ENCODE results near the gene AXIN1.

DNA sequence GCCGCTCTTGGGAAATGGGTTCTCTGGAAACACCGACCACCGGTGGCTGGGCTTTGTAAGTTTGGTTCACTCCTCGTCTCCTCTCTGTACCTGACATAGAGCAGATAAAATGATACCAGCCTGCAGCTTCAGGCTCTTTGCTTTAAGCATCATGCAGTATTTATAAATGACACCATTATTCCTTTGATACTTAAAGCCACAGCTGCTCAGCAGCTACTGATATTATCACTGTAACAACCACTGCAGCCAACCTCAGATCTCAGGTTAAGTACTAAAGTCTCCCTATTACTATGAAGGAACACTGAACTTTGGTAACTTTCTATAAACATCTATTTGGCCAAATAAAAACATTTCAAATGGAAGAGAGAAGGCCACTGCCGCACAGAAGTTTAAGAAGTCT, 34.9 kb downstream of the AXIN1 start:
- TF ChIP-seq, protein P1, sequence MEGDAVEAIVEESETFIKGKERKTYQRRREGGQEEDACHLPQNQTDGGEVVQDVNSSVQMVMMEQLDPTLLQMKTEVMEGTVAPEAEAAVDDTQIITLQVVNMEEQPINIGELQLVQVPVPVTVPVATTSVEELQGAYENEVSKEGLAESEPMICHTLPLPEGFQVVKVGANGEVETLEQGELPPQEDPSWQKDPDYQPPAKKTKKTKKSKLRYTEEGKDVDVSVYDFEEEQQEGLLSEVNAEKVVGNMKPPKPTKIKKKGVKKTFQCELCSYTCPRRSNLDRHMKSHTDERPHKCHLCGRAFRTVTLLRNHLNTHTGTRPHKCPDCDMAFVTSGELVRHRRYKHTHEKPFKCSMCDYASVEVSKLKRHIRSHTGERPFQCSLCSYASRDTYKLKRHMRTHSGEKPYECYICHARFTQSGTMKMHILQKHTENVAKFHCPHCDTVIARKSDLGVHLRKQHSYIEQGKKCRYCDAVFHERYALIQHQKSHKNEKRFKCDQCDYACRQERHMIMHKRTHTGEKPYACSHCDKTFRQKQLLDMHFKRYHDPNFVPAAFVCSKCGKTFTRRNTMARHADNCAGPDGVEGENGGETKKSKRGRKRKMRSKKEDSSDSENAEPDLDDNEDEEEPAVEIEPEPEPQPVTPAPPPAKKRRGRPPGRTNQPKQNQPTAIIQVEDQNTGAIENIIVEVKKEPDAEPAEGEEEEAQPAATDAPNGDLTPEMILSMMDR (IDR thresholded peaks at IDR 0.05 in 2 of 3, conservative IDR thresholded peaks at IDR 0.05 in 1 of 3; ENCODE audit: insufficient read depth in 2 of 3, low read depth in 1 of 3, low read length in 3 of 3): no peak
- no peak for TF ChIP-seq EZH2 (IDR thresholded peaks at IDR 0.05; ENCODE audit: borderline replicate concordance, low read depth, low read length)
- no peak for TF ChIP-seq ZNF699 (CRISPR knock-in tag; IDR thresholded peaks at IDR 0.05; ENCODE audit: insufficient replicate concordance)
- no peak for TF ChIP-seq CTBP1 (IDR thresholded peaks at IDR 0.05; ENCODE audit: borderline replicate concordance)
- TF ChIP-seq SNIP1 (IDR thresholded peaks at IDR 0.05; ENCODE audit: low read depth): no peak

Data from K562 (cell line).